Suprapubic skin (tissue), 3 donors: ENCODE measurements around the gene SCGB1C1.

ENCODE experiments used
- CTCF ChIP-seq, 2 donors: fragments of 200-600 bp in 1 of 2; fragments of 450-650 bp in 1 of 2; sonication (generic) in 1 of 2; IDR thresholded peaks; one replicate each; pipeline ENCODE4 v1.5.1; 2016 to 2019; ENCODE audit warnings: antibody characterized with exemption in 2 of 2, mild to moderate bottlenecking in 1 of 2, moderate library complexity in 1 of 2
- EP300 ChIP-seq: sonication (generic); formaldehyde crosslinking; IDR thresholded peaks from one replicate; pipeline ENCODE4 v1.6.1; 2017; ENCODE audit warnings: antibody characterized with exemption

- no peak for TF ChIP-seq CTCF (IDR thresholded peaks at IDR 0.05)
- no peak for TF ChIP-seq EP300
These were observed 6.9 kb downstream of the SCGB1C1 start for GRCh38 chr11:199782-200181.
